HG02981 (cell line): ENCODE data around the gene AGBL4.

Experiments used
- ATAC-seq: cut with Tn5 transposase; IDR thresholded peaks from one replicate; pipeline ENCODE4 v1.9.1; 2021; ENCODE audit warnings: mild to moderate bottlenecking, moderate library complexity; ENCODE audit not compliant: unreplicated experiment

AGBL4 gene

DNA sequence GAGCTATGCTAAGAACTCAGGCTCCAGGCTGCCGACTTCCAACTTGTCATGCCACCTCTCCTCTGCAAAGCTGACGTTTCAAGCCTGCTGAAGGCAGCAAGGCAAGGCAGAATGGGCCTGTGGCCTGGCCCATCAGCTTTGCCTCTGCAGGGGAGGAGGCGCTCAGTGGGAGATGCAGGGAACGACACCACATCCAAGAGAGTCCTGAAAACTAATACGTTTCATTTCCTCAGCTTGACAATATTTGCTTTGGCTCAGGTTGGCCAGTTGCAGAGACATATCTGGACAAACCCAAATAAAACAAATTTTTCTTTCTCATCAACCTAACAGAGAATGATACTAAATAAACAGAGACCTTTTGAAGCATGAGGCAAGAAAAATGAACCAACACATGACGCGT, 1282.4 kb downstream of the AGBL4 start:
- no peak for ATAC-seq

DNA sequence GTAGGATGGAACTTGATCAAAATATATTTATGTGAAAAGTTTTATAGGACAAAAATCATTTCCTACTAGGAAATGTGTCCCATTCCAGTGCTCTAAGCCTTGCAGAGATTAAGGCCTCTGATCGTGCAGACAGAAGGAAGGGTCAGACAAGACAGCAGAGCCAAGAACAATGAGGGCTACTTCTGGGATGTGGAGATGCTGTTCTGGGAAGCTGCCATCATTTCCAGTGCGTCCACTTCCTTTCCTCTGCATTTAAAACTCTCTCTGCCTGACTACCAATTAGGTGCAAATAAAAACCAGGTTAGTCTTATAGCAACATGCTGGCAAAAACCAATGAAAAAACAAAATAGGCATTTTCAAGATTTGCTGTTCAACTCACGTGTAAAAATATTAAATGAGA, 1283.1 kb downstream of the AGBL4 start:
- no peak for ATAC-seq

DNA sequence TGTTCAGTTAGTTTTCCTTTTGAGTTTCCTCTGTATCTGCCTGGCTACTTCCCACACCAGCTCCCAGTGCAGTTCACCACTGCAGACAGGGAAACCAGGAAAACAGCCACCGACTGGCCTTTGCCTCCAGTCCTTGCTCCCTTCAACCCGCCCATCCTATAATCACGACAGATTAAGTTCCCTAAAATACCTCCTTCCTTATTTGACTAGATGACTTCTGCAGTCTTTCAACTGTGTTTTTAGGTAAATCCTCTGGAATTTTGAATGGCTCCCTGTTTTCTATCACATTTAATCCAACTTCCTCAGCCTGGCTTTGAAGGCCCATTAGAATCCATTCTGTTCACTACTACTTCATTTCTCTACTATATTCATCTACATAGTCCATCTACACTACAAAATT, 1284.7 kb downstream of the AGBL4 start:
- ATAC-seq, result no peak

DNA sequence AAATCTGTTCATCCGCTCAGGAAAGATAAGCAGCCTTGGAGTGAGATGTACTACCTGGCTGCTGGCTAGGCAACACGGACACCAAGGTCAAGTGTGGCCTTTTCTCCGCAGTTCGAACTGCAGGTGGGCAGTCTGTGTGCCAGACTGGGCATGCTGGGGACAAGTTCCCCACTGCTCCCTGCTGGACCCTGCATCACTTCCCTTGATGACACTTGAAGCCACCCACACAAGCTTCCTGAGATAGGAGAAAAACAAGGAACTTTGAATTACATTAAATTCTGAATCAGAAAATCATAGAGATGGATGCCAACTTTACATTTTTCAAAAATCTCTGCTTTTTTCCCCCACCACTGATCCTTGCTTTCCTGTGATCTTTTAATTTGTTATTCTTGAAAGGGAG, 1285.4 kb downstream of the AGBL4 start:
- ATAC-seq, result no peak

DNA sequence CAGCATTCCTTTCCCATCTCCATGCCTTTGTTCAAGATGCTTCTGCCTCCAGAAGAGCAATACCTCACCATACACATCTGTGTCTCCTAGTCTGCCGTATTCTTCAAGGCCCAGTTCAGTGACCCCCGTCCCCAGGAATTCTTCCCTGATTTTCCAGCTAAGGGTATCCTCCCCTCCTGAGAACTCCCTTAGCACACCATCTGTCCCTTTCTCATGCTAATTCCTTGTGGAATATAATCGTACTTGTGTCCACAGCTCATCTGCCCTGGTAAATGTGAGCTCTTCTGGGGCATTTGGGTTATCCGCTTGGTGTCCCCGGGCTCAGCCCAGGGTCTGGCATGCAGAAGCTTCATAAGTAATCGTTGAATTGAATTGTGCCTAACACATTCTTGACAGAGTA, 1288.0 kb downstream of the AGBL4 start:
- no peak for ATAC-seq

DNA sequence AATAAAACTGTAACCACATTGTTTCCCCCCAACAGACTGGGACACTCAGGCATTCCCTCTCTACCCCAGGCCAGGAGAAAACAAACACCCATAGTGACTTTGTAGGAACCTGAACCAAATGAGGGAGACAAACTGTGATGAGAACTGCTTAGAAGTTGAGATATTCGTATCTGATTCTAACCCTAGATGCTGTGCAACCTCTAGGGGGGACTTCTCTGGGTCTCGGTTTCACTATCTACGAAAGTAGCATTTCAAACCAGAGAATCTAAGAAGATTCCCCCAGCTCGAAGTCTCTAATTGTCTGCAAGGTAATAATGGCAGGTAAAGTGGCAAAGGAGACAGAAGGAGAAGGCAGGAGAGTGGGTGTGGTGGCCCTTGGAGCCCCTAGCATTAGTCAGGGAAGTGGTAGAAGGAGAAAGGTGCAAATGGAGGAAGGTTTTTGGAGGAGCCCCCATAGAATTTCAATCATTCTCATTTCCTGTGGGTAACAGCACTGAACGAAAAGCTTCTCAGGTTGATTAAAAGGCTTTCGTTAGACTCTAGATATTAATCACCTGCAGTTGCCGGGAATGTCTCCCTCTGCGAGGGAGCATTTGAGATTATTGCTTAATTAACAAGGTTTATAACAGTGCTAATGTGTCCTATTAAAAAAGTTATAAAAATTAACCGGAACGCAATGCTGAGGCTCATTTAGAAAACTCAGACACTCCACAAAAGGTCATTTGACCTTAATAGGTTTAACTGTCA, 1293.4 kb downstream of the AGBL4 start:
- ATAC-seq, result peak; percentile 67

DNA sequence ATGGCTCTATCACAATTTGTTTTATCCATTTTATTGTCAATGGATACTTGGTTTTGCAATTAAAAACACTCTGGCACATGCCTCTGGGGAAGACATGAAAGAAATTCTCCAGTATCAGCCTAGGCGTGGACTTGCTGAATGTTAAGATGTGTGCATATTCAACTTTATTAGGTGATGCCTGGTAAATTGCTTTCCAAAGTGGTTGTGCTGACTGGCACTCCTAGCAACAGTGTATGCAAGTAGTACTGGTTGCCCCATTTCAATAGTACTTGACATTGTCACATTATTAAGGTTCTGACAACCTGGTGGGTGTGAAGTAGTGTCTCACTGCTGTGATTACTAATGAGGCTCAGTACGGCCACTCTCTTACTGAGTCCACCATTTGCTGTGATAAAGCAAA, 1295.2 kb downstream of the AGBL4 start:
- no peak for ATAC-seq

DNA sequence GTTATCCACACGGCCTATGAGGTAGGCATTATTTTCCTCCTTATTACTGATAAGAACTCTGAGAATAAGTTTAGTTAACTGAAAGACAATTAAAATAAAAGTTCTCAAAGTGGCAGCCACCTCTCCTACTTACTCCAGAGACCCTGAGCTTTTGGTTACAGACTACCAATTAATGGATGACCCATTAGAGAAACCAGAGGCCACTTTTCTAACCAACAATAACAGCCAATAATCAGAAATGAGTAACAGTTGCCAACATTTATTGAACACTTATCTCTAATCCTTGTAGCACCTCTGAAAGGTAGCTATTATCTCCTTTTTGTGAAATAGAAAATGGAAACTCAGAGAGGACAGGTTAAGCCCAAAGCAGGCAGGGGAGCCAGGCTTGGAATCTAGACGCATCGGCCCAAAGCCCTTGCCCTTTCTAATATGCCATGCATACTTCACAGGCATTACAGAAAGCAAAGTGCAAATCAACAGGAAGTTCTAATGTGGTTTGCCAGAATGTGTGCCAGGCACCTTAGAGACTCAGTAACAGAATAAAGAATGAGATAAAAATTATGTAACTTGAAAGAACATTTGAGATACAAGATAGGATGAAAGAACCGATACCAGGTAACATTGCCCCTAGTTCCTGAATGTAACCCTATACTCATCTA, 1297.1 kb downstream of the AGBL4 start:
- ATAC-seq, result peak; percentile 44

DNA sequence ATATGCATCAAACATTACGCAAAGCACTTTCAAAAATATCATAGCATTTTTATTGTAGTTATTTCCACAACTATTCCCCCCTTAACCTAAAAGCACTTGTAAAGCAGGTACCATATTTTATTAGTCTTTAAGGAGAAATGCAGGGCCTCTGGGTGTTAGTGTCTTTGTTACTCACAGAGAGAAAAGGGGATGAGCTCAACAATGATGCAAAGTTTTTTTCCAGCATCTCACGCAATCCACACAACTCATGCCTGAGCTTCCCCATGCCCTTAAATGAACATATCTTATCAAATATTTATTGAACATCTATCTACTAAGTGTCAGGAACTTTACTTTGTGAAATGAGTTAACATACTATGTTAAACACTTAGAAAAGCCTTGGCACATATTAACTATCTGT, 1297.6 kb downstream of the AGBL4 start:
- no peak for ATAC-seq

DNA sequence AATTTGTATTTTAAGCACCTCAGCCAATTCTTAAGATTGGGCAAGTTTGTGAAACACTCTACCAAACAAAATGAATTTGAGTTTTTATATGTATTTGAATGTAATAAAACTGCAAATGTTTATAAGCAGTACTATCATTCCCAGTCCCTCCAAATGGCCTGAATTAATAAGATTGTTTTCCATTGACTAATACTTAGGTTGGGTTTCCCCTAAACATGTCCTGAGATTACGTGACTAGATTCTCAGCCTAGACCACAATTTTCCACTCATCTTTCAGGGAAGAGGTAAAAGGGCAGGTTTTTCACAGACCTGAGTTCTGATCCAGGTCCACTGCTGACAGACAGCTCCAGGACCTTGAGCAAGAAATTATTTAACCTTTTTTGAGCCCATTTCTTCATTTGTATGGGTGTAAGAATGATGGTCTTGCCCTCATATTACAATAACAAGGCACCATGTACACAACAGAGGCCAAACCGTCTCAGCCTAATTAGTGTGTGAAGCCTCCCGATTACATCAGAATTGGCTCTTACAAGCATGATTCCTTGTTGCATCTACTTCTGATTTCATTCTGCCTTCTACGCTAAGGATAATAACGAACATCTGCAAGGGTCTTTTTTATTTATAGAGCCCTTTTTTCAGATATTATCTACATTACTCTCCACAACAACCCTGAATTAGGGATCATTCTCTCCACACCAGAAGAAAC, 1298.3 kb downstream of the AGBL4 start:
- ATAC-seq, result no peak

DNA sequence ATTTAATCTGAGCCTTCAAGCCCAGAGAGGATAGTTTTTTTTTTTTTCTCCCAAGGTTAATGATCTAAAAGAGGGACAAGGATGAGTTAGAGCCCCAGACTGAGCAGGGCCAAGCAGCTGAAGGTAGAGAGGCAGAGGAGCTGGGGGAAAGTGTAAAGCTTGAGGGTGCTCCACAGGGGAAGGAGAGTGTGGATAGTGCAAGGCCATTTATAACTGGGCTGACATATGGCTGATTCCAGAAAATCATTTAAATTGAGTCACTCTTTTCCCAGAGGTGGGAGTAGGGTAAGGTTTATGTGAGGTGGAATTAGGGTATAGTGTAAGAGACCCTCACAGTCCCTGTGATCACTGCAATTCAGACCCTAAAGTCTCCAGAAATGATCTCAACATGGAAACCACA, 1302.8 kb downstream of the AGBL4 start:
- ATAC-seq, result no peak

DNA sequence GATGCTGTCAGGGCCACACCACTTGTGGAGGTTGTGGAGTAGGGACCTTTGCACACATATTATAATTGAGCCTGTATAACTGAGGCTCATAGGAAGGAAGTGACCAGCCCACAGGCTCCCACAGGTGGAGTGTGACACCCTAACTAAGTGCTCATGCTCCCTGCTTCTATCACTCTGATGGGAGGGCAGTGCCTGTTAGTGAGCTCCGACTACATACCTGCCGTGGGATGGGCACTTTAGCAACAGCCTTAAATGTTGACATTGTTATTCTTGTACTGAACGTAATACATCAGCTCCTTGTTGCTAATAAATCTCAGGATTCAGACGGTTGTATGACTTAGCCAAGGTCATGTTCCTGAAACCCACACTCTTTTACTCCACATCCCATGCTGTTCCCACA, 1305.0 kb downstream of the AGBL4 start:
- ATAC-seq, result no peak

DNA sequence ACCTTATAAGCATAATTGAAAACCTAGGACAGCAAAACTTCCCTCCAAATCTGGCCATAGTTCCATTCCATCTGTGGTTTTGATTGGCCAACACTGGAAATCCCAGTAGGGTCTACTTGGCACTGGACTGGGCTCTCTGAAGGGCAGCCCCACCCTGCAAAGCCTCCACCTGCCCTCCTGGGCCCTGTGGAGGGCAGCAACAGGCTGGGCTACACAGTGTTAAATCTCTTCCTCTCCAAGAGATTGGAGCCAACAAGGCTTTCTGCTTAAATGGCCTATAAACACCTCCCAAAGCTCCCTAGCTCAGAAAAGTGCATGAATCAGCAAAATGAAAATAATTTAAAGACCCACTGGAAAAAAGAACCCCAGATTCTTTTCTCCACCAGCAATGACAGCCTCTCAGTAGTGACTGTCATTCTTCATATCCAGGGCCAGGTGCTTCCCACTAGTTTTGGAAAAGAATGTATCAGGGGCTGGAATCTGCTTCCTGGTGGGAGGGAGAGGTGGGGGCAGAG, 1305.6 kb downstream of the AGBL4 start:
- no peak for ATAC-seq

DNA sequence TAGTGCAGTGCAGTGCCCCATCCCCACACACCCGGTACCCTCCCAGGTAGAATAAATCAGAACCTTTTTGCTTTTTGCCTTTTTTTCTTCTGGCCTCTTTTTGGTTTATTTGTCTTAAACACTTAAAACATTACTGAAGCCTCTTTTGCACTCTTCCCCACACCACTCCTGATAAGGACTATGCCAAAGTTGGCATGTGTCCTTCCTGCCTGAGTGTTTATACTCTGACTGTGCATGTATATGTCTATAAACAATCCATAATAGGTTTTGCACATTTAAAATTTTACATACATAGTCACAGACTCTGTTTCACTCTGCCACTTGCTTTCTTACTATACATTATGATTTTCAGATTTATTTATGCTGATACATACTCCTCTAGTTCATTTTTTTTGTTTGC, 1306.7 kb downstream of the AGBL4 start:
- no peak for ATAC-seq

DNA sequence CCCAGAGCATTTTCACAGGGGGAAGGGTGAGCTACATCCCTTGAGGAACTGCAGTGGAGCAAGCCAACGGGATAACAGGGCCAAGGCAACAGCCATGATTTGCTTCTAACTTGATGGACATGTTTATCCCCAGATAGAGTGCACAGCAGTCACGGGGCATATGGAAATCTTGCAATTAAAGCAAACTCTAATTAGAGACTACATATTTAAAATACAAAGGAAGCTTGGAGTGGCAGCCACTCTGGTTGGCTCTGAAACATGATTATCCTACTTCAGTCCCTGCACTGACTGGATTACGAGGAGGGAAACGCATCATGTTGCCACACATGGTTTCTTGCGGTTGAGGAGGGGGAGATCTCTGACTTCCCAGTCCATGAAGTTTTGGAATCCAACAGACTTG, 1307.8 kb downstream of the AGBL4 start:
- no peak for ATAC-seq

DNA sequence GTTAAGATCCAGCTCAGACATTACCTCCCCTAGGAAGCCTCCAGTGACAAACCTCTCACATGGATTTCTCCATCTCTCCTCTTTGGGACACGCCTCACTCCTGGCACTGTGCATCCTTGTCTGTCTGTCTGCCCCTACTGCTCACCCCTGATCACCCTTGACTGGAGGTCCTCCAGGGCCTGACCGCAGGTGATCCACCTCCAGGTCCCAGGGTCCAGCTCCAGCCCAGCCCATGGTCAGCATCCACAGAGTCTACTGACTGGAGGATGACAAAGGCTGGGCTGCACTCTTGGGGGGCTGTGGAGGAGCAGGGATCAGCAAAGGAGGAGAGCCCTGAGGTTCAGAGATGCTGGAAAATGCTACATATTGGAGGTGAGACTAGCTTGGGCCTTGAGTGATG, 1312.8 kb downstream of the AGBL4 start:
- no peak for ATAC-seq

DNA sequence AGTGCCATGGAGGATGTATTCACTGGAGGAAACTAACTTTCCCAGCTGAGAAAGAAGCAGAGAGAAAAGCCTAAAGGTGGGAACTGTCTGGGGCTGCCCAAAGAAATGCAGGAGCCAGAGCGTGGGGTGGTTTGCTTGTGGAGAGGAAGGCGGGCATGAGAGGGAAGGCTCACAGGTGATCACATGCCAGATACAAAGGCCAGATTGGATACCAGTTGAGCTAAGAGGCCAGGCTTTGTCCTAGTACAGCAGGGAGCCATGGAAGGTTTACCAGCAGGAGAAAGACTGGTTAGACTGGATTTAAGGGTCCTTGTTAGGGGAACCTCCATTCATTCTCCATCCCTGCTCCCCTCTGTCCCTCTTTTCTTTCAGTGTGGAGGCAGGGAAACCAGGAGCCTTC, 1313.4 kb downstream of the AGBL4 start:
- ATAC-seq, result no peak

DNA sequence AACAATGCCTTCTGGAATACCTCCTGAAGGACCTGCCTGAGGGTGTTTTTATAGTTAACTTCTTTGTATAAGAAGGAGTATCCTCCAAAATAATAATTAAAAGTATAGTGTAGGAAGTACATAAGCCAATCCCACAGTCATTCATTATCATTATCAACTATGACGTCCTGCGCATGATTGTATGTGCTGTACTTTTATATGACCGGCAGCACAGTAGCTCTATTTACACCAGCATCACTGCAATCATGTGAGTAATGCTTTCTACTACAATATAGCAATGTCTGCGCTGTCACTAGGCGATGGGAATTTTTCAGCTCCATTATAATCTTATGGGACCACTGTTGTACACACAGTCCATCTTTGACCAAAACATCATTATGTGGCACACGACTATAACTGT, 1319.0 kb downstream of the AGBL4 start:
- ATAC-seq, result no peak

DNA sequence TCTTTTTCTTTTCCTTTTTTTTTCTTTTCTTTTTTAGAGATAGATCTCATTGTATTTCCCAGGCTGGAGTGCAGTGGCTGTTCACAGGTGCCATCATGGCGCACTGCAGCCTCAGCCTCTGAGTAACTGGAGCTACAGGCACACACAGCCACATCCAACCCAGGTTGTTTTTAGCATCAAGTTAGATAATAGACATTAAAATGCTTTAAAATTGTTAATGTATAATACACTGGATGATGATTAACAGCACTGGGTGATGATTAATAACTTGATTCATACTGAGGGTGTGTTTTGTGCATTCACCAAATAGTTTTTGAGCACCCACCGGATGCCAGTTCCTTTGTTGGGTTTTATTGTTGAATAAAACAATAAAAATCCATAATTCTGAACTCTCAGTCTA, 1322.3 kb downstream of the AGBL4 start:
- no peak for ATAC-seq

DNA sequence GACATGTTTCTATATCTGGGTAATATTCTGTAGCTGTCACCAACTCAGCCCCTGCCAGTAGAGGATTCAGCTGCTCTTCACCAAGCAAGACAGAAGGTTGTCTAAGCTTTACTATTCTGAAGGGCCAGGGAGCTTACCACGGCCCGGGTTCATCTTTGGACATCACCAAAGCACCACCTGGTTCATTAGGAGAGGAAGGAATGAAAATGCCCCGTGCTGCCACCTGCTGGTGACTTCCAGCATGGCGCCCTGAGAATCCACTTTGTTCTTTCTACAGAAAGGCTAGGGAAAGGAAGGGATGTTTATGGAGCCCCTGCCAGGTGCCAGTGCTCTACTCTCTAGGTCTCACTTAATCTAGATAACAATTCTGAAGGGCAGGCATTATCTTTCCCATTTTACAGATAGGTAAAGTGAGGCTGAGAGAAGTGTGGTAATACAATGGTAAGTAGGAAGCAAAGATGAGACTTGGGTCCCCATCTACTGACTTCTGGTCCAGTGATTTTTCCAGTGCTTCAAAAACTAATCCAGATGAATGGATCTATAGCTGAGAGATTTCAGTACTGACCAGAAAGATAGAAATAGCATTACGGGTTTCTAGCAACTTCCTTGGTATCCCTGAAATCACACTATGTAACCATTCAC, 1326.6 kb downstream of the AGBL4 start:
- ATAC-seq, result no peak

DNA sequence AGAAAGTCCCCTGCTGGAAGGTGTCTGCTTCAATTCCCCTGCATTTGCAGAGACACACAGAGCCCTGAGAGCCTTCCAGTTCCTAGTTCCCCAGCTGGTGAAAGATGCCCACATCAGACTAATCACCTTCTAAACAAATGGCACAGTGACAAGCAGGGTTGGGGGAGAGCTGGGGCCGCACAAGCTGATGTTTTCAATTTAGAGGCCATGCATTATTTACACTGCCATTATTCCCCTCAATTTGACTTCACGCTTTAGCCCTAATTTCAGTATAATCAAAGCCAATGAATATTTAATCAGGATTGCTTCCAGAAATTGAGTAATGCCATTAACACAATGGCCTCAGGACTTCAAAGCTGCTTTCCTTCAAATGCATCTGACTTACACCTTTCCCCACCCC, 1328.6 kb downstream of the AGBL4 start:
- ATAC-seq, result no peak
